WTC11 (cell line): ENCODE data around the gene IL36G.

Source experiments
- ATF2 ChIP-seq: sonication (generic); formaldehyde crosslinking; IDR thresholded peaks from 2 replicates; pipeline ENCODE4 v1.8.1; 2022; ENCODE audit warnings: low read depth, missing genetic modification reagents, borderline replicate concordance
- CREB1 ChIP-seq: sonication (generic); formaldehyde crosslinking; IDR thresholded peaks from 2 replicates; pipeline ENCODE4 v1.8.0; 2023; ENCODE audit warnings: mild to moderate bottlenecking, missing genetic modification reagents
- CTCF ChIP-seq: fragments of 200-600 bp; IDR thresholded peaks from 2 replicates; pipeline ENCODE4 v1.8.0; 2022; ENCODE audit warnings: antibody characterized with exemption
- ERG ChIP-seq: fragments of 250-450 bp; sonication (Bioruptor Pico); IDR thresholded peaks from 2 replicates; pipeline ENCODE4 v1.8.0; 2021; ENCODE audit warnings: mild to moderate bottlenecking
- FOXP1 ChIP-seq: sonication (generic); formaldehyde crosslinking; IDR thresholded peaks from 2 replicates; pipeline ENCODE4 v1.8.0; 2022; ENCODE audit warnings: missing genetic modification reagents, mild to moderate bottlenecking, moderate library complexity, borderline replicate concordance
- GABPB1 ChIP-seq: sonication (generic); formaldehyde crosslinking; IDR thresholded peaks from 2 replicates; pipeline ENCODE4 v1.8.1; 2023; ENCODE audit warnings: mild to moderate bottlenecking, missing genetic modification reagents
- HMGXB4 ChIP-seq: sonication (generic); formaldehyde crosslinking; IDR thresholded peaks from 2 replicates; pipeline ENCODE4 v1.8.1; 2023; ENCODE audit warnings: mild to moderate bottlenecking, moderate library complexity, missing genetic modification reagents
- MYBL2 ChIP-seq: sonication (generic); formaldehyde crosslinking; IDR thresholded peaks from 2 replicates; pipeline ENCODE4 v1.8.1; 2023; ENCODE audit warnings: mild to moderate bottlenecking, moderate library complexity, missing genetic modification reagents
- NR3C1 ChIP-seq: sonication (generic); formaldehyde crosslinking; conservative IDR thresholded peaks from 2 replicates; pipeline ENCODE4 v1.8.1; 2023; ENCODE audit warnings: low read depth, mild to moderate bottlenecking, missing genetic modification reagents
- PREB ChIP-seq: sonication (generic); formaldehyde crosslinking; IDR thresholded peaks from 2 replicates; pipeline ENCODE4 v1.8.1; 2022; ENCODE audit warnings: mild to moderate bottlenecking, missing genetic modification reagents, moderate library complexity, borderline replicate concordance
- ZNF138 ChIP-seq: sonication (generic); formaldehyde crosslinking; conservative IDR thresholded peaks from 2 replicates; pipeline ENCODE4 v1.8.1; 2022; ENCODE audit warnings: mild to moderate bottlenecking, moderate library complexity, missing genetic modification reagents

GRCh38 chr2:112985090-112985489, 7.3 kb downstream of the IL36G start:
- TF ChIP-seq ZNF138 (no peak), GABPB1 (CRISPR knock-in tag) (no peak), PREB (CRISPR knock-in tag) (no peak), HMGXB4 (CRISPR knock-in tag) (no peak), CTCF (no peak), FOXP1 (CRISPR knock-in tag) (no peak), NR3C1 (CRISPR knock-in tag) (no peak), CREB1 (CRISPR knock-in tag) (no peak), ERG (CRISPR knock-in tag) (no peak), ATF2 (CRISPR knock-in tag) (no peak), MYBL2 (no peak)
